GM19351 (cell line): ENCODE data around the gene SPNS3.

ENCODE experiments used
- ATAC-seq: cut with Tn5 transposase; IDR thresholded peaks from one replicate; pipeline ENCODE4 v1.9.1; 2021; ENCODE audit warnings: mild to moderate bottlenecking, moderate library complexity; ENCODE audit not compliant: unreplicated experiment

The SPNS3 gene

GRCh38 chr17:4487820-4488716 is 54.3 kb downstream of the SPNS3 start:
- no peak for ATAC-seq

GRCh38 chr17:4488989-4489595 is 55.4 kb downstream of the SPNS3 start:
- no peak for ATAC-seq

- ATAC-seq, result no peak
Measured at GRCh38 chr17:4490109-4490591, 56.4 kb downstream of the SPNS3 start.

GRCh38 chr17:4490637-4491061 is 56.9 kb downstream of the SPNS3 start:
- ATAC-seq, result no peak

- ATAC-seq, result no peak
Measured at GRCh38 chr17:4492721-4493561, 59.2 kb downstream of the SPNS3 start.

- no peak for ATAC-seq
Measured at GRCh38 chr17:4497101-4497824, 63.5 kb downstream of the SPNS3 start.

GRCh38 chr17:4498461-4499397 is 65.0 kb downstream of the SPNS3 start, which contains the start of gene SPNS2:
Gene SPNS2, plus strand, starts transcription at chr17:4498881. Its CDS starts 167 bp downstream, at chr17:4499048.
- peak; percentile 70 for ATAC-seq

GRCh38 chr17:4499431-4500190 is 65.9 kb downstream of the SPNS3 start:
- no peak for ATAC-seq

- no peak for ATAC-seq
Measured at GRCh38 chr17:4500191-4500571, 66.4 kb downstream of the SPNS3 start.

- ATAC-seq, result no peak
Measured at GRCh38 chr17:4501295-4501949, 67.7 kb downstream of the SPNS3 start.

- no peak for ATAC-seq
Measured at GRCh38 chr17:4502466-4503154, 68.9 kb downstream of the SPNS3 start.

GRCh38 chr17:4503283-4504025 is 69.7 kb downstream of the SPNS3 start:
- no peak for ATAC-seq

- ATAC-seq, result no peak
Measured at GRCh38 chr17:4504188-4504587, 70.4 kb downstream of the SPNS3 start.

GRCh38 chr17:4505187-4505586 is 71.4 kb downstream of the SPNS3 start:
- ATAC-seq, result no peak

- ATAC-seq, result no peak
Measured at GRCh38 chr17:4506175-4506813, 72.6 kb downstream of the SPNS3 start.

GRCh38 chr17:4506892-4507291 is 73.2 kb downstream of the SPNS3 start:
- ATAC-seq, result no peak
